DND-41 (cell line): ENCODE measurements around the gene SOX6.

ENCODE experiments used
- ATAC-seq: fragments of 200-7000 bp; cut with Tn5 transposase; 3 replicates; pipeline ENCODE4 v1.9.1; 2021; ENCODE audit warnings: low read depth; ENCODE audit not compliant: insufficient read depth
- DNase-seq: peaks from one replicate; pipeline ENCODE4 v3.0.0-alpha.2; 2020
- H2AFZ ChIP-seq: 2 replicates; pipeline ENCODE4 v1.6.0; 2012; ENCODE audit warnings: low read depth, low read length
- H3K27ac ChIP-seq: 2 replicates; pipeline ENCODE4 v1.5.1; 2012; ENCODE audit warnings: low read length, inconsistent platforms
- H3K27me3 ChIP-seq: fragments of 200-600 bp; sonication (generic); 2 replicates; pipeline ENCODE4 v1.6.0; 2012; ENCODE audit warnings: low read length, mild to moderate bottlenecking, inconsistent platforms; ENCODE audit not compliant: insufficient read depth, poor library complexity
- H3K36me3 ChIP-seq: 2 replicates; pipeline ENCODE4 v1.5.1; 2012; ENCODE audit warnings: low read length, inconsistent platforms; ENCODE audit not compliant: insufficient read depth
- H3K4me1 ChIP-seq: 2 replicates; pipeline ENCODE4 v1.5.1; 2012; ENCODE audit warnings: mild to moderate bottlenecking, low read length; ENCODE audit not compliant: insufficient read depth
- H3K4me2 ChIP-seq: 2 replicates; pipeline ENCODE4 v1.6.0; 2012; ENCODE audit warnings: mild to moderate bottlenecking, moderate library complexity, low read length, inconsistent platforms; ENCODE audit not compliant: insufficient read depth
- H3K4me3 ChIP-seq, 2 experiments: fragments of 200-600 bp in 1 of 2; shearing (Covaris generic) in 1 of 2; 2 replicates each; pipeline ENCODE4 v1.5.1; 2012 to 2016; ENCODE audit warnings: inconsistent platforms in 2 of 2, low read length in 2 of 2, mild to moderate bottlenecking in 2 of 2, low read depth in 1 of 2, moderate library complexity in 1 of 2
- H3K79me2 ChIP-seq: 2 replicates; pipeline ENCODE4 v1.6.0; 2012; ENCODE audit warnings: low read length, inconsistent platforms; ENCODE audit not compliant: insufficient read depth
- H3K9ac ChIP-seq: 2 replicates; pipeline ENCODE4 v1.6.0; 2012; ENCODE audit warnings: low read depth, mild to moderate bottlenecking, inconsistent platforms, low read length, moderate library complexity
- H3K9me3 ChIP-seq: 2 replicates; pipeline ENCODE4 v1.5.1; 2012; ENCODE audit warnings: low read length, moderate library complexity, mild to moderate bottlenecking, inconsistent platforms; ENCODE audit not compliant: insufficient read depth, severe bottlenecking
- H4K20me1 ChIP-seq: 2 replicates; pipeline ENCODE4 v1.6.0; 2012; ENCODE audit warnings: low read length; ENCODE audit not compliant: insufficient read depth
- CTCF ChIP-seq: IDR thresholded peaks from 2 replicates; pipeline ENCODE4 v1.5.1; 2012; ENCODE audit warnings: borderline replicate concordance, low read length, moderate library complexity, mild to moderate bottlenecking; ENCODE audit not compliant: poor library complexity, severe bottlenecking; ENCODE audit errors: extremely low read depth
- EZH2 ChIP-seq: IDR thresholded peaks from 3 replicates; pipeline ENCODE4 v1.6.1; 2012; ENCODE audit warnings: borderline replicate concordance, low read depth, mild to moderate bottlenecking, moderate library complexity, low read length, inconsistent platforms; ENCODE audit not compliant: severe bottlenecking

The SOX6 gene

DNA sequence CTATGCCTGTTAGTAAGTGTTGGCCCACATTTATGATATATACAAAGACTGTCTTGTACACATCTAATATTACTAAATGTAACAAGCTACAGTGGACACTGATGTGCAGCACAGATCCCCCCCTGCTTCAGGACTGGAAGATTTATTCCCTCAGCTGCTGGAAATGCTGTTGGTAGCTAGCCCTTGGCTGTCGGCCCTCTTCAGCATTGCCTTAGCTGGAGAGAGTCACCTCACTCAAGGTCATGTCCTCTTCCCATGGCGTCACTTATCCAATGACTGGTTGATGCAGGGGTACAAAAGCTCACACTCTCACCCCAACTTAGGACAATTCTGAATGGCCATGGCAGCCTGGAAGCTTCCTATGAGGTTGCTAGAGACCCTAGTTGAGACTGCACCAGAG is 312.7 kb downstream of the SOX6 start:
- H3K4me3 ChIP-seq: no peak overlapping the region
- H3K9ac ChIP-seq: no peak overlapping the region
- no peaks in the 10 kb centered on the region for H3K4me1 ChIP-seq
- ATAC-seq (no peak), DNase-seq (no peak)
- no peaks in the 10 kb centered on the region for H4K20me1 ChIP-seq
- no peak for TF ChIP-seq EZH2
- no peak for TF ChIP-seq CTCF
- no peak overlapping the region for H3K27ac ChIP-seq
- no peak overlapping the region for H2AFZ ChIP-seq
- H3K4me2 ChIP-seq: no peak overlapping the region
- H3K79me2 ChIP-seq: no peaks in the 10 kb centered on the region
- no peaks in the 10 kb centered on the region for H3K36me3 ChIP-seq
- H3K9me3 ChIP-seq: no peaks in the 10 kb centered on the region
- peaks cover 4% of the 10 kb centered on the region for H3K27me3 ChIP-seq

- no peak overlapping the region for H3K27ac ChIP-seq
- H3K79me2 ChIP-seq: no peaks in the 10 kb centered on the region
- TF ChIP-seq EZH2 (no peak), CTCF (no peak)
- no peaks in the 10 kb centered on the region for H4K20me1 ChIP-seq
- no peaks in the 10 kb centered on the region for H3K9me3 ChIP-seq
- DNase-seq (no peak), ATAC-seq (no peak)
- no peak overlapping the region for H3K4me2 ChIP-seq
- H2AFZ ChIP-seq: no peak overlapping the region
- H3K27me3 ChIP-seq: peaks cover 4% of the 10 kb centered on the region
- H3K36me3 ChIP-seq: no peaks in the 10 kb centered on the region
- no peak overlapping the region for H3K4me3 ChIP-seq
- H3K9ac ChIP-seq: no peak overlapping the region
- no peaks in the 10 kb centered on the region for H3K4me1 ChIP-seq
These were observed 315.1 kb downstream of the SOX6 start for GRCh38 chr11:16041207-16041606.

DNA sequence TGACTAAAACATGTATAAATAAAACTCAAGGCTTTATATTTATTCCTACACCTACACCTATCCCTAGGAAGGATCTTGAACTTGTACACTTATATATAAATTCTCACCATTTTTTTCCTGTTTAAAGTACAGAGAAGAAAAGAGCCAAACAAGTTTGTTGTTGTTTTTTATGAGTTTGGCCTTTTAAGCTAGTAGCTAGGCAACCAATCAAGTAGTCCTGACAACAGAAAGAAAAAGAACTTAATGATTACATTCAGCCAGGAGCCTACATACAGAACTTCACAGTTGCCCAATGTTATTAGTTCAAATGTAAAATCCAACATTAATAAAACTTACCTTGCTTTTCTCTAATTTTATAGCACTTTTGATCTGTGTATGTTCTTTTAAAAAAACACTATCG is 316.2 kb downstream of the SOX6 start:
- ATAC-seq (no peak), DNase-seq (no peak)
- Histone ChIP-seq H3K4me2 (no peak overlapping the region), H4K20me1 (no peaks in the 10 kb centered on the region), H2AFZ (no peak overlapping the region), H3K4me3 (no peak overlapping the region), H3K27me3 (peaks cover 4% of the 10 kb centered on the region), H3K36me3 (no peaks in the 10 kb centered on the region), H3K9me3 (no peaks in the 10 kb centered on the region), H3K27ac (no peak overlapping the region), H3K9ac (no peak overlapping the region), H3K4me1 (no peaks in the 10 kb centered on the region), H3K79me2 (no peaks in the 10 kb centered on the region)
- no peak for TF ChIP-seq CTCF
- no peak for TF ChIP-seq EZH2

- Histone ChIP-seq H3K79me2 (no peaks in the 10 kb centered on the region), H3K4me1 (no peaks in the 10 kb centered on the region), H4K20me1 (no peaks in the 10 kb centered on the region; the same call in 1 of the 2 replicates), H3K4me3 (no peak overlapping the region), H3K27me3 (peaks cover 4% of the 10 kb centered on the region), H3K36me3 (no peaks in the 10 kb centered on the region), H3K9me3 (no peaks in the 10 kb centered on the region), H3K27ac (no peak overlapping the region), H3K4me2 (no peak overlapping the region), H3K9ac (no peak overlapping the region), H2AFZ (no peak overlapping the region)
- DNase-seq: no peak
- TF ChIP-seq CTCF: no peak
- no peak for TF ChIP-seq EZH2
- no peak for ATAC-seq
These were observed 319.2 kb downstream of the SOX6 start for GRCh38 chr11:16037179-16037578.
